HepG2 (cell line): ENCODE results near the gene BRIP1. TPM values are rescaled to one million over a fixed set of nuclear protein-coding genes. Genes with fewer than 3 reads are reported as not detected.
A peak's percentile ranks its signal among the peaks of the same experiment; 100 is the strongest.

Experiments used
- BCL6 ChIP-seq: IDR thresholded peaks from 2 replicates; pipeline ENCODE4 v1.6.1; 2016; ENCODE audit warnings: missing genetic modification reagents, missing compliant biosample characterization
- CCAR2 ChIP-seq: fragments of 200-400 bp; formaldehyde crosslinking; optimal IDR thresholded peaks from 2 replicates; pipeline ENCODE3; 2018; ENCODE audit warnings: low read depth, mild to moderate bottlenecking, low read length, moderate library complexity
- CENPX ChIP-seq: sonication (generic); formaldehyde crosslinking; IDR thresholded peaks from 2 replicates; pipeline ENCODE4 v1.9.0; 2021; ENCODE audit warnings: mild to moderate bottlenecking, missing genetic modification reagents, moderate library complexity
- FOXO1 ChIP-seq: sonication (generic); formaldehyde crosslinking; IDR thresholded peaks from 2 replicates; pipeline ENCODE4 v1.4.0; 2020; ENCODE audit warnings: missing genetic modification reagents
- HBP1 ChIP-seq: IDR thresholded peaks from 2 replicates; pipeline ENCODE4 v1.6.1; 2016; ENCODE audit warnings: low read depth, control low read depth
- JUNB ChIP-seq: sonication (generic); formaldehyde crosslinking; IDR thresholded peaks from 2 replicates; pipeline ENCODE4 v1.8.0; 2022; ENCODE audit warnings: missing genetic modification reagents, mild to moderate bottlenecking, borderline replicate concordance
- STAT5B ChIP-seq: sonication (generic); formaldehyde crosslinking; IDR thresholded peaks from 2 replicates; pipeline ENCODE4 v1.4.0; 2020; ENCODE audit warnings: missing genetic modification reagents
- SUZ12 ChIP-seq: fragments of 150-350 bp; IDR thresholded peaks from 2 replicates; pipeline ENCODE4 v1.6.1; 2014; ENCODE audit warnings: low read depth, low read length
- ZBTB39 ChIP-seq: sonication (generic); formaldehyde crosslinking; IDR thresholded peaks from 2 replicates; pipeline ENCODE4 v1.5.0; 2020; ENCODE audit warnings: missing genetic modification reagents
- ZFP62 ChIP-seq: sonication (generic); formaldehyde crosslinking; IDR thresholded peaks from 2 replicates; pipeline ENCODE4 v1.4.0; 2020; ENCODE audit warnings: missing genetic modification reagents
- ZNF143 ChIP-seq: sonication (generic); formaldehyde crosslinking; IDR thresholded peaks from 2 replicates; pipeline ENCODE4 v1.4.0; 2020; ENCODE audit warnings: missing genetic modification reagents
- ZNF230 ChIP-seq: sonication (generic); formaldehyde crosslinking; IDR thresholded peaks from 2 replicates; pipeline ENCODE4 v1.4.0; 2020; ENCODE audit warnings: mild to moderate bottlenecking, missing genetic modification reagents
- ZNF430 ChIP-seq: sonication (generic); formaldehyde crosslinking; IDR thresholded peaks from 2 replicates; pipeline ENCODE4 v1.9.0; 2021; ENCODE audit warnings: mild to moderate bottlenecking, missing genetic modification reagents
- ZNF543 ChIP-seq: sonication (generic); formaldehyde crosslinking; IDR thresholded peaks from 2 replicates; pipeline ENCODE4 v1.4.0; 2020; ENCODE audit warnings: mild to moderate bottlenecking, missing genetic modification reagents
- ZNF558 ChIP-seq: sonication (generic); formaldehyde crosslinking; IDR thresholded peaks from 2 replicates; pipeline ENCODE4 v1.9.0; 2022; ENCODE audit warnings: mild to moderate bottlenecking, missing genetic modification reagents, borderline replicate concordance
- ZNF7 ChIP-seq: IDR thresholded peaks from 2 replicates; pipeline ENCODE4 v1.6.1; 2016; ENCODE audit warnings: missing biosample characterization, missing genetic modification reagents
- ZNF746 ChIP-seq: sonication (generic); formaldehyde crosslinking; IDR thresholded peaks from 2 replicates; pipeline ENCODE4 v1.8.0; 2022; ENCODE audit warnings: mild to moderate bottlenecking, missing genetic modification reagents
- ZSCAN22 ChIP-seq: sonication (generic); formaldehyde crosslinking; IDR thresholded peaks from 2 replicates; pipeline ENCODE4 v1.4.0; 2020; ENCODE audit warnings: mild to moderate bottlenecking, missing genetic modification reagents
- polyA plus RNA-seq, 8 experiments: library from polyadenylated mRNA; depleted of rRNA in 3 of 8; stranded (reverse) in 7 of 8; unstranded in 1 of 8; fragments of >200 nt; fragmentation: Illumina TruSeq in 4 of 8; extraction: Trizol in 4 of 8; gene quantifications; 2 replicates each; pipeline versions ENCODE4 v1.2.1 to v1.2.3, GENCODE V29; 2011 to 2016; ENCODE audit warnings: low read depth in 4 of 8, missing spikeins in 1 of 8, mixed read lengths in 1 of 8; ENCODE audit not compliant: insufficient read depth in 1 of 8
- total RNA-seq, 5 experiments: library from RNA; depleted of rRNA; stranded (reverse); fragments of >200 nt; fragmentation: Illumina TruSeq; extraction: Trizol; gene quantifications; 2 replicates each; pipeline ENCODE4 v1.2.3, GENCODE V29; 2016; ENCODE audit warnings: low read depth in 1 of 5
- TF ChIP-seq, protein P1 (sequence below): sonication (generic); formaldehyde crosslinking; IDR thresholded peaks from 2 replicates; pipeline ENCODE4 v1.8.1; 2023; ENCODE audit warnings: mild to moderate bottlenecking, missing genetic modification reagents, borderline replicate concordance
- TF ChIP-seq, protein P2 (sequence below): sonication (generic); formaldehyde crosslinking; IDR thresholded peaks from 2 replicates; pipeline ENCODE4 v1.4.0; 2020; ENCODE audit warnings: missing genetic modification reagents, mild to moderate bottlenecking, borderline replicate concordance
- TF ChIP-seq, protein P3 (sequence below): sonication (generic); formaldehyde crosslinking; conservative IDR thresholded peaks from 2 replicates; pipeline ENCODE4 v1.4.0; 2020; ENCODE audit warnings: missing genetic modification reagents

Gene BRIP1
- total and polyA plus RNA-seq, 2 of the 13 experiments (the other 11 are each of a cell fraction or from before 2014, with no cell fraction given) = 3.8 to 27.7 TPM

DNA sequence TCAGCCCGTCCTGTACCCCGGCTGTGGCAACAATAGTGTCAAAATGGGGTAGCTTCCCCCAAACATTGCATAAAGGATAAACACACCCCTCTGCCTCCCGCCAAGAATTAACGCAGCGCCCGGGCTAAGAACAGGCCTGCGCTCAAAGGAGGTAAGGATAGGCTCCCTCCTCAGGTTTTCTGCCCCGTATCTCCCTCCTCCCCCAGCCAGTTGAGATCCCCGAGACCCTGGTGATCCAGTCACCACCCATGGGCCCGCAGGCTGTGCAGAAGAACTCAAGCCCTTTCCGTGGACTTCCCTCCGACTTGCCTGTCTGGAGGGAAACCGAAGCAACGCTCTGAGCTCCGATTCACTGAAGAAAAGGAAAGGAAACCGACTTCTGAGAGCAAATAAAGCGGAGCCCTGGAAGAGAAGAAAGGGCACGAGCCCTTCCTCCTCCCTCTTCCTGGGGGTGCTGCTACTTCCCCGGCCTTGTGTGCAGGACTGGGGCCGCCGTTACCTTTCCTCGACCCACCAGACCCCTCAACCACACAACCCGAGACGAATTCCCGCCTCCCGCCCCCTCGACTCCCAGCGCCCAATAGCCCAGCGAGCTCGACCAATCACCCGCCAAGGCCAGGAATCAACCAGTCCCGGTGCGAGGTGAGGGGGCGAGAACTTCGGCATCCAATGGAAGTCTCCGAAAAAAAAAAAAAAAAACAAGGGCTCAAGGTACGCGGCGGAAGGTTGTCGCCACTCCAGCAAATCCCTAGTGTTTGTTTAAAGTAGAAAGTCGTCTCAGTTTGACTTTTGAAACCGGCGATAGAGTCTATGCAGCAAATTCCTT, at the start of gene BRIP1 (continued):
- TF ChIP-seq ZNF746 (CRISPR knock-in tag) (no peak), CENPX (CRISPR knock-in tag) (no peak), ZNF143 (CRISPR knock-in tag) (no peak), HBP1 (CRISPR knock-in tag) (peak; percentile 97), ZNF430 (CRISPR knock-in tag) (peak; percentile 18; the same call in 1 of the 2 replicates), ZSCAN22 (CRISPR knock-in tag) (no peak), ZNF558 (no peak; the same call in 1 of the 2 replicates), CCAR2 (no peak), ZNF543 (CRISPR knock-in tag) (peak; percentile 87; the same call in 1 of the 2 replicates), ZNF230 (CRISPR knock-in tag) (peak; percentile 90), STAT5B (CRISPR knock-in tag) (no peak; the same call in 1 of the 2 replicates), ZBTB39 (CRISPR knock-in tag) (no peak), ZNF7 (CRISPR knock-in tag) (no peak), JUNB (CRISPR knock-in tag) (no peak), ZFP62 (no peak), FOXO1 (CRISPR knock-in tag) (no peak), BCL6 (CRISPR knock-in tag) (peak; percentile 50; the same call in 1 of the 2 replicates), SUZ12 (no peak)
- TF ChIP-seq, protein P1, sequence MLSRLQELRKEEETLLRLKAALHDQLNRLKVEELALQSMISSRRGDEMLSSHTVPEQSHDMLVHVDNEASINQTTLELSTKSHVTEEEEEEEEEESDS (CRISPR knock-in tag) = no peak; the same call in 1 of the 2 replicates
- TF ChIP-seq, protein P2, sequence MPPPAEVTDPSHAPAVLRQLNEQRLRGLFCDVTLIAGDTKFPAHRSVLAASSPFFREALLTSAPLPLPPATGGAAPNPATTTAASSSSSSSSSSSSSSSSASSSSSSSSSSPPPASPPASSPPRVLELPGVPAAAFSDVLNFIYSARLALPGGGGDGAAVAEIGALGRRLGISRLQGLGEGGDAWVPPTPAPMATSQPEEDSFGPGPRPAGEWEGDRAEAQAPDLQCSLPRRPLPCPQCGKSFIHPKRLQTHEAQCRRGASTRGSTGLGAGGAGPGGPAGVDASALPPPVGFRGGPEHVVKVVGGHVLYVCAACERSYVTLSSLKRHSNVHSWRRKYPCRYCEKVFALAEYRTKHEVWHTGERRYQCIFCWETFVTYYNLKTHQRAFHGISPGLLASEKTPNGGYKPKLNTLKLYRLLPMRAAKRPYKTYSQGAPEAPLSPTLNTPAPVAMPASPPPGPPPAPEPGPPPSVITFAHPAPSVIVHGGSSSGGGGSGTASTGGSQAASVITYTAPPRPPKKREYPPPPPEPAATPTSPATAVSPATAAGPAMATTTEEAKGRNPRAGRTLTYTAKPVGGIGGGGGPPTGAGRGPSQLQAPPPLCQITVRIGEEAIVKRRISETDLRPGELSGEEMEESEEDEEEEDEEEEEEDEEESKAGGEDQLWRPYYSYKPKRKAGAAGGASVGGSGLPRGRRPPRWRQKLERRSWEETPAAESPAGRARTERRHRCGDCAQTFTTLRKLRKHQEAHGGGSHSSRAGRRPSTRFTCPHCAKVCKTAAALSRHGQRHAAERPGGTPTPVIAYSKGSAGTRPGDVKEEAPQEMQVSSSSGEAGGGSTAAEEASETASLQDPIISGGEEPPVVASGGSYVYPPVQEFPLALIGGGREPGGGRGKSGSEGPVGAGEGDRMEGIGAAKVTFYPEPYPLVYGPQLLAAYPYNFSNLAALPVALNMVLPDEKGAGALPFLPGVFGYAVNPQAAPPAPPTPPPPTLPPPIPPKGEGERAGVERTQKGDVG (CRISPR knock-in tag) = no peak
- TF ChIP-seq, protein P3, sequence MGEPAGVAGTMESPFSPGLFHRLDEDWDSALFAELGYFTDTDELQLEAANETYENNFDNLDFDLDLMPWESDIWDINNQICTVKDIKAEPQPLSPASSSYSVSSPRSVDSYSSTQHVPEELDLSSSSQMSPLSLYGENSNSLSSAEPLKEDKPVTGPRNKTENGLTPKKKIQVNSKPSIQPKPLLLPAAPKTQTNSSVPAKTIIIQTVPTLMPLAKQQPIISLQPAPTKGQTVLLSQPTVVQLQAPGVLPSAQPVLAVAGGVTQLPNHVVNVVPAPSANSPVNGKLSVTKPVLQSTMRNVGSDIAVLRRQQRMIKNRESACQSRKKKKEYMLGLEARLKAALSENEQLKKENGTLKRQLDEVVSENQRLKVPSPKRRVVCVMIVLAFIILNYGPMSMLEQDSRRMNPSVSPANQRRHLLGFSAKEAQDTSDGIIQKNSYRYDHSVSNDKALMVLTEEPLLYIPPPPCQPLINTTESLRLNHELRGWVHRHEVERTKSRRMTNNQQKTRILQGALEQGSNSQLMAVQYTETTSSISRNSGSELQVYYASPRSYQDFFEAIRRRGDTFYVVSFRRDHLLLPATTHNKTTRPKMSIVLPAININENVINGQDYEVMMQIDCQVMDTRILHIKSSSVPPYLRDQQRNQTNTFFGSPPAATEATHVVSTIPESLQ (CRISPR knock-in tag) = no peak
